ENCODE data around the gene SVOPL.

SVOPL gene

DNA sequence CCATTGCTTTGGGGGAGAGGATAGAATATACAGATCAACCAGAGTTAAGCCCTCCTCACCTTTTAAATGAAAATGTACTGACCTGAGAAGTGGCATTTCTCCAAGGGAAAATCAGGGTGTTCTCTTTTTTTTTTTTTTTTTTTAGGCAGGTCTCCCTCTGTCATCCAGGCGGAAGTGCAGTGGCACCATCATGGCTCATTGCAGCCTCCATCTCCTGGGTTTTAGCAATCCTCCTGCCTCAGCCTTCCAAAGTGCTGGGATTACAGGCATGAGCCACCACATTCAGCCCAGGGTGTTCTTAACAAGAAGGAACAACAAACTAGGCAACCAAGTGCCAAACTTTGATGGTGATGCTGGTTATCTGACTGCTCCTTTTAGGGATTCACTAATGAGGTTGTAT lies 111.0 kb downstream of the SVOPL start:
- TF ChIP-seq, protein P1, sequence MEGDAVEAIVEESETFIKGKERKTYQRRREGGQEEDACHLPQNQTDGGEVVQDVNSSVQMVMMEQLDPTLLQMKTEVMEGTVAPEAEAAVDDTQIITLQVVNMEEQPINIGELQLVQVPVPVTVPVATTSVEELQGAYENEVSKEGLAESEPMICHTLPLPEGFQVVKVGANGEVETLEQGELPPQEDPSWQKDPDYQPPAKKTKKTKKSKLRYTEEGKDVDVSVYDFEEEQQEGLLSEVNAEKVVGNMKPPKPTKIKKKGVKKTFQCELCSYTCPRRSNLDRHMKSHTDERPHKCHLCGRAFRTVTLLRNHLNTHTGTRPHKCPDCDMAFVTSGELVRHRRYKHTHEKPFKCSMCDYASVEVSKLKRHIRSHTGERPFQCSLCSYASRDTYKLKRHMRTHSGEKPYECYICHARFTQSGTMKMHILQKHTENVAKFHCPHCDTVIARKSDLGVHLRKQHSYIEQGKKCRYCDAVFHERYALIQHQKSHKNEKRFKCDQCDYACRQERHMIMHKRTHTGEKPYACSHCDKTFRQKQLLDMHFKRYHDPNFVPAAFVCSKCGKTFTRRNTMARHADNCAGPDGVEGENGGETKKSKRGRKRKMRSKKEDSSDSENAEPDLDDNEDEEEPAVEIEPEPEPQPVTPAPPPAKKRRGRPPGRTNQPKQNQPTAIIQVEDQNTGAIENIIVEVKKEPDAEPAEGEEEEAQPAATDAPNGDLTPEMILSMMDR (IDR thresholded peaks at IDR 0.05; ENCODE audit: extremely low read depth, missing control alignments), result no peak
- no peak for DNase-seq (ENCODE audit: low spot score)

DNA sequence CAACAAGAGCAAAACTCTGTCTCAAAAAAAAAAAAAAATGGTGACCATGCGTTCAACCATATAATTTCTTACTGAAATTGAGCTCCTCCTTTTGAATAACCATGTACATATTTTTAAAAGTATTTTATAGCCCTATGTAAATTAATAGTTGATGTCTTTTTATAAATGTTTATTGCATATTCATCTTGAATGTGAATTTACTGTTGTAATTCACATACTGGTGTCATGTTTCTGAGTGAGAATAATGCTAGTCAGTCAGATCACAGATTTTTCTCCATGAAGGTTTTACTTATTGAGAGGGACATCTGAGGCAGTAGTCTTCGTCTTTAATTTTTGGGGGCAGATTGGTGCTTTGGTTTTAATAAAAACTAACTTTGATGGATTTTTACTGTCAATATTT lies 112.2 kb downstream of the SVOPL start:
- TF ChIP-seq, protein P1 (IDR thresholded peaks at IDR 0.05; ENCODE audit: extremely low read depth, missing control alignments), result no peak
- DNase-seq (ENCODE audit: low spot score), result no peak

DNA sequence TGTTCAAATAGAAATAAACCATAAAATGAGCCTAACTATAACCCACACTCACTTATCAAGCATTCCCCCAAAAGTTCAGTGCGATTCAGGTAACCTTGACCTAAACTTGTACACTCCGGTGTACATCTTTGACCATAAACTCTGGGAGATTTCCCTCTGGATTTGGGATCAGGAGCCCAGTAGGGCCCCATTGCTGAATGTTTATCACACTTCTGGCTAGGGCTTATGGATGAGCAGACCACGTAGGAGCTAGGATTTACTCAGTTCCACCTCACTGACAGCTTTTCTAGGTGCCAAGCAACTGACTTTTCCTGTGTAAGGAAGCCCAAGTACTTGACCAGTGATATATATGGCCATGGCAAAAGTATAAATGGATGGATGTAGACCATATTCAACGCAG lies 113.7 kb downstream of the SVOPL start:
- no peak for DNase-seq (ENCODE audit: low spot score)
- TF ChIP-seq, protein P1 (IDR thresholded peaks at IDR 0.05; ENCODE audit: extremely low read depth, missing control alignments), result no peak

DNA sequence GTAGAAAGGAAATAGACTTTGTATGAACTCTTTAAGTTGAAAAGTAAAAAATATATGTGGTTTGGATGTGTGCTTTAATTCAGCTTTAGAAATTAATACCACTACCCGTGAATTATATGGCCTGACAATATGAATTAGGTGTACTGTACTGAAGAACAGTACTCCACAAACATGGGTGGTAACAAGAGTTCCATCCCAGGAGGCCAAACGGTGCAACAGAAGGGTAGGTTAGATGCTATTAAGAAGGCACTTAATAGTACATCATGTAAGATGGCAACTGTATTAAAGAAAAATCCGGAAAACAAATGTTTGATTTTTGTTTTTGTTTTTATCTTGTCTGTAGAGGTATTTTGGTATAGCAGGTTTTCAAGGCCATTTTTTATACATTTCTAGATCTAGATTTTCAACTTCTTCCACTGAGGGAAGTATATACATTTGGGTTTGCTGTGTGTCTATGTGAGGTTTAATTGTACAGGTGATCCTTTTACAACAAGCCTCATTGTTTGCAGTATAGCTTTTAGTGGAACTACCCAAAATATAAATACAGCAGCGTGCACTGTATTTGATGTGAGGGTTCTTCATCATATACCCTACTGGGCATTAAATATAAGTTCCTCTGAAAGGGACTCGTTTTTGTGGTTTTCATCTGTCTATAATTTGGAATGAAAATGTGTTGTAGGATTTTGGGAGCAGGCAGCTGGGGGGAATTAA lies 115.7 kb downstream of the SVOPL start:
- no peak for DNase-seq (ENCODE audit: low spot score)
- TF ChIP-seq, protein P1 (IDR thresholded peaks at IDR 0.05; ENCODE audit: extremely low read depth, missing control alignments), result no peak

DNA sequence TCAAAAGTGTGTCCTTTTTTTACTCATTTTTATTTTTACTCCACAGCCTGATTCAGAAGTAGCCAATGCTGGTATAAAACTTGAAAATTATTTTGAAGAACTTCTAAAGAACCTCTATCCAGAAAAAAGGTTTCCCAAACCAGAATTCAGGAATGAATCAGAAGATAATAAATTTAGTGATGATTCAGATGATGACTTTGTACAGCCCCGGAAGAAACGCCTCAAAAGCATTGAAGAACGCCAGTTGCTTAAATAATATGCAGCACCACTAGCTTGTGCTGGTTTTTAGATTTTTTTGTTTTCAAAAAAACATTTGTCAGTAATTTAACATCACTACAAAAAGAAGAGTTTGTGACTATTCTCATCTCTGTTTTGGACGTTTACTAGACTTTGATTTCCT lies 116.5 kb downstream of the SVOPL start:
- DNase-seq (ENCODE audit: low spot score), result no peak
- TF ChIP-seq, protein P1 (IDR thresholded peaks at IDR 0.05; ENCODE audit: extremely low read depth, missing control alignments), result no peak

DNA sequence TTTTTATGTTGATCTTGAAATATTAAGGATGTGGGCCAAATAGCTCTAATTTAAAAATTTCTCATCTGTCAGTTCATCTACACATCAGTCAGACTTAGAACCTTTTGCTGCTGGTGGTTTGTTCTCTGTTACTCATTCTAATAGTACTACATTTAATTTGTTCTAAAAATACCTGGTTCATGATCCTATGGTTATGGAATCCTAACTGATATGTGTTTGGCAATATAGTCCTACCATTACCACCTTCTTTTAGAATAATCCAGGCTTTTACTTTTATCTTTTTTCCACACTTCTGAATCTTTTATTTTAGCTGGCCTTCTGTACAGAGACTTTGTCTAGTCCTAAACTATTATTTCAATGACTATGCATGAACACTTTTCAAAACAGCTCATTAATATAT lies 116.9 kb downstream of the SVOPL start:
- no peak for DNase-seq (ENCODE audit: low spot score)
- TF ChIP-seq, protein P1 (IDR thresholded peaks at IDR 0.05; ENCODE audit: extremely low read depth, missing control alignments), result no peak

DNA sequence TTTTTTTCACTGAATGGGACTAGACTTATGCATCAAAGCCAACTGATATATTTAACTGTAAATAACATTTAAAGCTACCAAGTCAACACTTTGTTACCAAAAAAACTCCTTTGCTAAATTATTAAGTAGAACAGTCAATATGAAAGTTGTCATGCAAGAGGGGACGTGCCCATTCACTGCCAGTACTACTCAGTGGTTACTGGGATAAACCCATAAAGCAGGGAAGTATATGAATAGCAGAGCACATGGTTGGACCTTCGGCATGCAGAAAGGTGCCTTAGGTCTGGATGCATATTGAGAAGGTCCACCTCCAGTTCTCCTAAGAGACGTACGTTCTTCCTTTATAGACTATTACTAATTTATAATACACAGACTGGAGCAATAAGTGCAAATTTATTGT lies 120.1 kb downstream of the SVOPL start:
- DNase-seq (ENCODE audit: low spot score), result no peak
- TF ChIP-seq, protein P1 (IDR thresholded peaks at IDR 0.05; ENCODE audit: extremely low read depth, missing control alignments), result no peak

Measured in GM20000 (cell line).